T-helper 2 cell (primary cell): ENCODE results near the gene ARHGAP8.
"Not testable (repeated sequence)": the region's sequence is repeated elsewhere in the genome, so short reads cannot be mapped to it uniquely, and the experiment has no call there.

Experiments used
- DNase-seq, 5 experiments: peaks; one replicate each; pipeline versions ENCODE4 v3.0.0 to v3.0.0-alpha.2; 2012 to 2022

The ARHGAP8 gene

GRCh38 chr22:44837481-44837880, 85.1 kb downstream of the ARHGAP8 start:
- DNase-seq = no peak

- DNase-seq = no peak
Measured at GRCh38 chr22:44838316-44839016, 86.1 kb downstream of the ARHGAP8 start.

- DNase-seq = no peak
Measured at GRCh38 chr22:44839061-44839460, 86.7 kb downstream of the ARHGAP8 start.

GRCh38 chr22:44839721-44840120, 87.3 kb downstream of the ARHGAP8 start:
- no peak for DNase-seq

GRCh38 chr22:44840611-44841322, 88.4 kb downstream of the ARHGAP8 start:
- DNase-seq = no peak

GRCh38 chr22:44842417-44842816, 90.0 kb downstream of the ARHGAP8 start:
- no peak for DNase-seq

GRCh38 chr22:44845191-44845590, 92.8 kb downstream of the ARHGAP8 start:
- DNase-seq = no peak

GRCh38 chr22:44845796-44846720, 93.7 kb downstream of the ARHGAP8 start:
- no peak for DNase-seq

GRCh38 chr22:44846726-44847275, 94.4 kb downstream of the ARHGAP8 start:
- DNase-seq = no peak

- no peak for DNase-seq
Measured at GRCh38 chr22:44847380-44847779, 95.0 kb downstream of the ARHGAP8 start.

GRCh38 chr22:44847892-44848291, 95.5 kb downstream of the ARHGAP8 start:
- DNase-seq = no peak

- no peak for DNase-seq
Measured at GRCh38 chr22:44848296-44848741, 95.9 kb downstream of the ARHGAP8 start.

GRCh38 chr22:44848791-44849420, 96.5 kb downstream of the ARHGAP8 start:
- DNase-seq = no peak

- DNase-seq = no peak
Measured at GRCh38 chr22:44850946-44851345, 98.6 kb downstream of the ARHGAP8 start.

GRCh38 chr22:44854641-44855040, 102.3 kb downstream of the ARHGAP8 start:
- not testable (repeated sequence) for DNase-seq

GRCh38 chr22:44855855-44856254, 103.5 kb downstream of the ARHGAP8 start:
- no peak for DNase-seq

GRCh38 chr22:44858819-44859218, 106.4 kb downstream of the ARHGAP8 start:
- not testable (repeated sequence) for DNase-seq

GRCh38 chr22:44859641-44860040, 107.3 kb downstream of the ARHGAP8 start:
- DNase-seq = no peak

- DNase-seq = no peak
Measured at GRCh38 chr22:44860311-44860710, 107.9 kb downstream of the ARHGAP8 start.

- no peak for DNase-seq
Measured at GRCh38 chr22:44861245-44861644, 108.9 kb downstream of the ARHGAP8 start.

GRCh38 chr22:44862281-44862680, 109.9 kb downstream of the ARHGAP8 start:
- no peak for DNase-seq
